ENCODE measurements around the gene LAMP5.

DNA sequence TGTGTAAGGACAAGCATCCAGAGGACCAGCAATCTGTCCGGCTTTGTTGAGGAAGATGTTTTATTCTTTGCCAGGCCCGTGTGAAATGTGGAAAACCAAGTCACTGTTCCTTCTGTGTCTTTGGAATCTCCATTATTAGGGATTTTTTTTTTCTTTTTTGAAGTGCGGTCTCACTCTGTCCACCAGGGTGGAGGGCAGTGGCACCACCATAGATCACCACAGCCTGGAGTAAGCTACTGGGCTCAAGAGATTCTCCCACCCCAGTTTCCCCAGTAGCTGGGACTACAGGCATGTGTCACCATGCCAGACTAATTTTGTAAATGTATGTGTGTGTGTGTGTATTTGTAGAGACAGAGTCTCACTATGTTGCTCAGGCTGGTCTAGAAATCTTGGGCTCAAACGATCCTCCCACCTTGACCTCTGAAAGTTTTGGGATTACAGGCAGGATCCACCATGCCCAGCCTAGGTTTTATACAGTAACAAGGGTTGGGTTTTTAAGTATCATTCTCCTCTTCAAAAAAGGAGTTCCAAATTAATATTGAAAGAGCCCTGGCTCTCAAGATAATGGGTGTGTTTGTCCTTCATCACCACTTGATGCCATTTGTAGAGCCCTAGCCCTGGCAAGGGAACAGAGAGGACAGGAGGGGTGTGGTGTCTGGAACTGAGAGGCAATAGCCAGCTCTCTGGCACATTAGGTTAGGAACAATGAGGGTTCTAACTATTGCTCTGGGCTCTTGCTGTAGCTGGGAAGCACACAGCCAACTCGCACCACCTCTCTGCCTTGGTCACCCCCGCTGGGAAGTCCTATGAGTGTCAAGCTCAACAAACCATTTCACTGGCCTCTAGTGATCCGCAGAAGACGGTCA is 3.1 kb downstream of the LAMP5 start:
- TF ChIP-seq, protein P1, sequence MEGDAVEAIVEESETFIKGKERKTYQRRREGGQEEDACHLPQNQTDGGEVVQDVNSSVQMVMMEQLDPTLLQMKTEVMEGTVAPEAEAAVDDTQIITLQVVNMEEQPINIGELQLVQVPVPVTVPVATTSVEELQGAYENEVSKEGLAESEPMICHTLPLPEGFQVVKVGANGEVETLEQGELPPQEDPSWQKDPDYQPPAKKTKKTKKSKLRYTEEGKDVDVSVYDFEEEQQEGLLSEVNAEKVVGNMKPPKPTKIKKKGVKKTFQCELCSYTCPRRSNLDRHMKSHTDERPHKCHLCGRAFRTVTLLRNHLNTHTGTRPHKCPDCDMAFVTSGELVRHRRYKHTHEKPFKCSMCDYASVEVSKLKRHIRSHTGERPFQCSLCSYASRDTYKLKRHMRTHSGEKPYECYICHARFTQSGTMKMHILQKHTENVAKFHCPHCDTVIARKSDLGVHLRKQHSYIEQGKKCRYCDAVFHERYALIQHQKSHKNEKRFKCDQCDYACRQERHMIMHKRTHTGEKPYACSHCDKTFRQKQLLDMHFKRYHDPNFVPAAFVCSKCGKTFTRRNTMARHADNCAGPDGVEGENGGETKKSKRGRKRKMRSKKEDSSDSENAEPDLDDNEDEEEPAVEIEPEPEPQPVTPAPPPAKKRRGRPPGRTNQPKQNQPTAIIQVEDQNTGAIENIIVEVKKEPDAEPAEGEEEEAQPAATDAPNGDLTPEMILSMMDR (IDR thresholded peaks at IDR 0.05) = no peak
- TF ChIP-seq POLR2A (IDR thresholded peaks at IDR 0.05) = no peak
